ENCODE measurements around the gene CDH18.
"Not testable (repeated sequence)": the region's sequence is repeated elsewhere in the genome, so short reads cannot be mapped to it uniquely, and the experiment has no call there.

Gene CDH18

GRCh38 chr5:19837536-19838174 lies 150.3 kb downstream of the CDH18 start:
- TF ChIP-seq CTCF (conservative IDR thresholded peaks at IDR 0.05; ENCODE audit: low read length), result no peak
- peak; percentile 44 for DNase-seq (ENCODE audit: low read depth)
- H3K4me3 ChIP-seq (ENCODE audit: low read length), result no peak overlapping the region

- no peak for DNase-seq (ENCODE audit: low read depth)
- TF ChIP-seq CTCF (conservative IDR thresholded peaks at IDR 0.05; ENCODE audit: low read length), result no peak
- no peak overlapping the region for H3K4me3 ChIP-seq (ENCODE audit: low read length)
These were observed 152.6 kb downstream of the CDH18 start for GRCh38 chr5:19835442-19835841.

GRCh38 chr5:19812720-19813119 lies 175.3 kb downstream of the CDH18 start:
- not testable (repeated sequence) for H3K4me3 ChIP-seq (ENCODE audit: low read length); DNase-seq (ENCODE audit: low read depth)

GRCh38 chr5:19806756-19807155 lies 181.2 kb downstream of the CDH18 start:
- H3K4me3 ChIP-seq (ENCODE audit: low read length), result no peak overlapping the region
- no peak for DNase-seq (ENCODE audit: low read depth)
- TF ChIP-seq CTCF (conservative IDR thresholded peaks at IDR 0.05; ENCODE audit: low read length), result no peak

- no peak overlapping the region for H3K4me3 ChIP-seq (ENCODE audit: low read length)
- DNase-seq (ENCODE audit: low read depth), result no peak
- TF ChIP-seq CTCF (conservative IDR thresholded peaks at IDR 0.05; ENCODE audit: low read length), result no peak
These were observed 185.3 kb downstream of the CDH18 start for GRCh38 chr5:19802686-19803085.

- peak; percentile 21 for DNase-seq (ENCODE audit: low read depth)
- H3K4me3 ChIP-seq (ENCODE audit: low read length), result no peak overlapping the region
These were observed 192.8 kb downstream of the CDH18 start for GRCh38 chr5:19795218-19795617.

GRCh38 chr5:19790829-19791466 lies 197.1 kb downstream of the CDH18 start:
- no peak for TF ChIP-seq CTCF (conservative IDR thresholded peaks at IDR 0.05; ENCODE audit: low read length)
- DNase-seq (ENCODE audit: low read depth), result no peak
- H3K4me3 ChIP-seq (ENCODE audit: low read length), result no peak overlapping the region

More at GRCh38 chr5:19795218-19795617, 192.8 kb downstream of the CDH18 start:
- TF ChIP-seq CTCF (conservative IDR thresholded peaks at IDR 0.05; ENCODE audit: low read length), result peak; percentile 41

Measured in AG10803 (cell line).